GM19324 (cell line): ENCODE measurements around the gene KRT31.
"Not testable (repeated sequence)": the region's sequence is repeated elsewhere in the genome, so short reads cannot be mapped to it uniquely, and the experiment has no call there.

Source experiments
- ATAC-seq: cut with Tn5 transposase; IDR thresholded peaks from one replicate; pipeline ENCODE4 v1.9.1; 2021; ENCODE audit warnings: mild to moderate bottlenecking, moderate library complexity; ENCODE audit not compliant: unreplicated experiment, low FRiP score

The KRT31 gene

DNA sequence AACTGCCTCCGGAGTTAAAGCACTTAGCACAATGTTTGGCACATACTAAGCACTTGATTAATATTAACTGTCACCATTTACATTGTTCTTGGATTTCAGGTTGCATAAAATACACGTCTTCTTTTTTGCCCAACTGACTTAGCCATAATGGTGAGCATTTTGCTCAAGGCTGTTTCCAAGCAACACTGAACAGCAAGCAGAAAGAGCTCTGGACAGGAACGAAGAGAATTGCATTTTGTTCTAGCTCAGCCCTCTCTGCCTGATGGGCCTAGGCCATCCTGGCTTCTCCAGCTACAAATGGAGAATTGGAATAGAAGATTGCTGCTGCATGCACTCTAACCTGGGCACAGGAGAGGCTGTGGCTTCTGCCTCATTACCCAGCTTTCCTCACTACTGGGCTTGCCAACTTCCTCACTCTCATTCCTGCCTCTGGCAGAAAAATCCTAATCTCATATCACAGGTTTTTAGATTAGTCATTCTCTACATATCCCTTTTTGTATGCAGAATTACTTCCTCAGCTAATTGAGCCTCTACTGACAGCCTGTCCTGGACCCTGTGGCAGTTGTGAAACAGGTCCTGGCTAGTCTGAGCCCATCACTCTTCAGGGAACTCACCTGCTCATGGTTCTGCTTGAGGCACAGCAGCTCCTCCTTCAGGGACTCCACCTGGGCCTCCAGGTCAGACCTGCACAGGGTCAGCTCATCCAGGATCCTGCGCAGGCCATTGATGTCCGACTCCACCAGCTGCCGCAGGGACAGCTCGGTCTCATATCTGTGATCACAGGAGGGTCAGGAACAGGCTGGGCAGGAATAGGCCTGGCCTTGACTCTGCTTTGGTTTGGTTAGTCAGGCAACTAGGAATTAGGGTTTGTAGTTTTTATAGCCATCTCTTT, 49.3 kb downstream of the KRT31 start:
- no peak for ATAC-seq

DNA sequence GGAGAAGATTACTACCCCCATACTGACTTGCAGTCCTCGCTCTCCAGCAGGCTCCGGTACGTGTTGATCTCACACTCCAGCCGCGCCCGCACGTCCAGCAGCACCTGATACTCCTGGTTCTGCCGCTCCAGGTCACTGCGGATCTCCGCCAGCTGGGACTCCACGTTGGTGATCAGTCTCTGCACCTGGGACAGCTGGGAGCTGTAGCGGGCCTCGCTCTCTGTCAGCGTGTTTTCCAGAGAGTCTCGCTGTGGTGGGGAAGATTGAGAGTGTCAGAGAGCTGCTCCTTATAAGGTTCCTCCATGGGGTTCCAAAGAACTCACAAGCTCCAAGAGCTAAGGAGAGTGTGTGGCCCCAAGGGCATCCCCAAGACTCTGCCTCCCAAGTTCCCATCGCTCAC, 51.0 kb downstream of the KRT31 start:
- not testable (repeated sequence) for ATAC-seq

DNA sequence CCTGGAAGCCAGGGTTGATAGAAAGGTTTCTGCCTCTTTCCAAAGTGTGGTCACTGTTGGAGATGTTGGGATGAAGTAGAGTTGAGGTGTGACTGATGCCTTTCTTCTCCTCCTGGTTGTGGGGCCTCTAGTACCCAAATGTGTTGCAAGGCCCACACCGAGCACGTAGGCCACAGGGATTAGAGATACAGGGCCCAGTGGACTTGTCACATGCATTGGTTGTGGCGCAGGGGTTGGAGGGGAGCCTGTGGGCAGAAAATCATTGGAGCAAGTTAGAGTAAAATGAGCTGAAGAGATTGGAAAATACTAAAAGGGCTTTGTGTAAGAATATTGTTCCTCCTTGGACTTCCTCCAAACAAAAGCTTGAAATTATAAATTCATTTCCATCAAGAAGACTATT, 51.4 kb downstream of the KRT31 start:
- ATAC-seq, result no peak
